GM20431 (cell line): ENCODE results near the gene LRRC37B.
"Not testable (repeated sequence)": the region's sequence is repeated elsewhere in the genome, so short reads cannot be mapped to it uniquely, and the experiment has no call there.

ENCODE experiments used
- in situ Hi-C: fragments of 300-500 bp; cut with MseI, MboI; formaldehyde crosslinking; loops from one replicate; pipeline ENCODE4 v1.15.0; 2020; ENCODE audit warnings: low sequenced_read_pairs; ENCODE audit not compliant: unreplicated experiment

LRRC37B gene

GRCh38 chr17:32033812-32034211 is 26.6 kb downstream of the LRRC37B start:
- in situ Hi-C loops = not testable (repeated sequence)

GRCh38 chr17:32040246-32040645 is 33.1 kb downstream of the LRRC37B start:
- in situ Hi-C loops = not testable (repeated sequence)

GRCh38 chr17:32041306-32041875 is 34.2 kb downstream of the LRRC37B start:
- in situ Hi-C loops = not testable (repeated sequence)

- in situ Hi-C loops = not testable (repeated sequence)
These were observed 35.1 kb downstream of the LRRC37B start for GRCh38 chr17:32042266-32042665.

GRCh38 chr17:32045611-32046010 is 38.4 kb downstream of the LRRC37B start:
- in situ Hi-C loops = not testable (repeated sequence)

- in situ Hi-C loops = not testable (repeated sequence)
These were observed 40.5 kb downstream of the LRRC37B start for GRCh38 chr17:32047663-32048062.

GRCh38 chr17:32054985-32055384 is 47.8 kb downstream of the LRRC37B start:
- in situ Hi-C loops = not testable (repeated sequence)

- in situ Hi-C loops = not testable (repeated sequence)
These were observed 48.2 kb downstream of the LRRC37B start for GRCh38 chr17:32055425-32055824.

- in situ Hi-C loops = not testable (repeated sequence)
These were observed 49.3 kb downstream of the LRRC37B start for GRCh38 chr17:32056500-32056899.

GRCh38 chr17:32057460-32058105 is 50.4 kb downstream of the LRRC37B start:
- in situ Hi-C loops = not testable (repeated sequence)

- in situ Hi-C loops = not testable (repeated sequence)
These were observed 53.5 kb downstream of the LRRC37B start for GRCh38 chr17:32060695-32061094.

- in situ Hi-C loops = not testable (repeated sequence)
These were observed 54.7 kb downstream of the LRRC37B start for GRCh38 chr17:32061840-32062239.

- in situ Hi-C loops = not testable (repeated sequence)
These were observed 56.9 kb downstream of the LRRC37B start for GRCh38 chr17:32064091-32064490.

- in situ Hi-C loops = not testable (repeated sequence)
These were observed 59.0 kb downstream of the LRRC37B start for GRCh38 chr17:32066123-32066680.

- in situ Hi-C loops = not testable (repeated sequence)
These were observed 59.9 kb downstream of the LRRC37B start for GRCh38 chr17:32066863-32067642.

GRCh38 chr17:32069067-32069466 is 61.9 kb downstream of the LRRC37B start:
- in situ Hi-C loops = not testable (repeated sequence)

- in situ Hi-C loops = not testable (repeated sequence)
These were observed 64.8 kb downstream of the LRRC37B start for GRCh38 chr17:32071961-32072360.

GRCh38 chr17:32073131-32073530 is 65.9 kb downstream of the LRRC37B start:
- in situ Hi-C loops = not testable (repeated sequence)

GRCh38 chr17:32079753-32080152 is 72.6 kb downstream of the LRRC37B start:
- in situ Hi-C loops = not testable (repeated sequence)

GRCh38 chr17:32083550-32083979 is 76.4 kb downstream of the LRRC37B start:
- in situ Hi-C loops = not testable (repeated sequence)
